HEK293T (cell line): ENCODE measurements around the gene SRRM3.

ENCODE experiments used
- ARNT ChIP-seq: fragments of 450-650 bp; IDR thresholded peaks from 2 replicates; pipeline ENCODE4 v1.6.1; 2017; ENCODE audit warnings: mild to moderate bottlenecking
- ELF4 ChIP-seq: fragments of 450-650 bp; IDR thresholded peaks from 2 replicates; pipeline ENCODE4 v1.6.1; 2017; ENCODE audit warnings: antibody characterized with exemption
- FOXA1 ChIP-seq: fragments of 450-650 bp; IDR thresholded peaks from 2 replicates; pipeline ENCODE4 v1.6.1; 2016; ENCODE audit warnings: mild to moderate bottlenecking
- FOXK2 ChIP-seq: fragments of 450-650 bp; IDR thresholded peaks from 2 replicates; pipeline ENCODE4 v1.6.1; 2016; ENCODE audit warnings: mild to moderate bottlenecking
- LEF1 ChIP-seq: fragments of 450-650 bp; IDR thresholded peaks from 2 replicates; pipeline ENCODE4 v1.6.1; 2017; ENCODE audit warnings: mild to moderate bottlenecking, borderline replicate concordance
- NFRKB ChIP-seq: fragments of 450-650 bp; IDR thresholded peaks from 2 replicates; pipeline ENCODE4 v1.6.1; 2016; ENCODE audit warnings: mild to moderate bottlenecking, moderate library complexity
- TARDBP ChIP-seq: fragments of 450-650 bp; IDR thresholded peaks from 2 replicates; pipeline ENCODE4 v1.6.1; 2016

DNA sequence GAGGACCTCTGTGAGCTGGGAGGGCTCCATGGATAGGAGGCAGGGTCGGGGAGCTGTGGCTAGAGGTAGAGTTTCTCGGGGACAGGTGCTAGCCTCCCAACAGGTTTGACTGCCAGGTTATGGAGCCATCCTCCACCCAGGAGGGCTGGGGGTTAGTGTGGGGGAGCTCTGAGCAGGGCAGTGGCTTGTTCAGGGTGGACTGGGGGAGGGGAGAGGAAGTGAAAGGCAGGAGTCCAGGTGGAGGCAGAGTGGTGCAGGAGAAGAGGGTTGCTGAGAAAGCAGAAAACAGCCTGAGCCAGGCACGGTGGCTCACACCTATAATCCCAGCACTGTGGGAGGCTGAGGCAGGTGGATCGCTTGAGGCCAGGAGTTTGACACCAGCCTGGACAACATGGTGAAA lies 60.2 kb downstream of the SRRM3 start:
- TF ChIP-seq TARDBP (no peak), FOXA1 (no peak), NFRKB (no peak), ELF4 (no peak), ARNT (no peak), FOXK2 (no peak), LEF1 (no peak)
